ENCODE measurements around the gene TEN1.

The TEN1 gene

DNA sequence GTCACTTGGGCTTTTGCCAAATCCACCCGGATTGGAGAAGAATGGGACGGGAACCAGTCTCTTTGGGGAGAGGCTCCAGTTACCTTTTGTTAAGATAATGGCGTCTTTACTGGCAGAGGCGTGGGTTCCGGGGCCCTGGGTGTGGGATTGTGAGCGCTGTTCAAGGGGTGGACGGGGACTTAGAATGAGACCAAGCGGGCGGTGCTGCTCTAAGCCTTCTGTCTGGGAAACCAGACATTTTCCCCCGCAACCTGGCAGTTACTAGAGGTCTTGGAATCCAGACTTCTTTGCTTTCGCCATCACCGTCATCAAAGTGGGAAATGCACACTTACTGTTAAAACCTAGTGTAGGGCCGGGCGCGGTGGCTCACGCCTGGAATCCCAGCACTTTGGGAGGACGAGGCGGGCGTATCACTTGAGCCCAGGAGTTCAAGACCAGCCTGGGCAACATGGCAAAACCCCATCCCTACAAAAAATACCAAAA, 706 bp downstream of the TEN1 start (continued):
- TF ChIP-seq ZBTB44 (tag by site-specific recombination; IDR thresholded peaks at IDR 0.05) = no peak
- no peak for TF ChIP-seq KLF8 (tag by site-specific recombination; IDR thresholded peaks at IDR 0.05)
- no peak for TF ChIP-seq ZNF560 (tag by site-specific recombination; IDR thresholded peaks at IDR 0.05; ENCODE audit: borderline replicate concordance)
- TF ChIP-seq, protein P1, sequence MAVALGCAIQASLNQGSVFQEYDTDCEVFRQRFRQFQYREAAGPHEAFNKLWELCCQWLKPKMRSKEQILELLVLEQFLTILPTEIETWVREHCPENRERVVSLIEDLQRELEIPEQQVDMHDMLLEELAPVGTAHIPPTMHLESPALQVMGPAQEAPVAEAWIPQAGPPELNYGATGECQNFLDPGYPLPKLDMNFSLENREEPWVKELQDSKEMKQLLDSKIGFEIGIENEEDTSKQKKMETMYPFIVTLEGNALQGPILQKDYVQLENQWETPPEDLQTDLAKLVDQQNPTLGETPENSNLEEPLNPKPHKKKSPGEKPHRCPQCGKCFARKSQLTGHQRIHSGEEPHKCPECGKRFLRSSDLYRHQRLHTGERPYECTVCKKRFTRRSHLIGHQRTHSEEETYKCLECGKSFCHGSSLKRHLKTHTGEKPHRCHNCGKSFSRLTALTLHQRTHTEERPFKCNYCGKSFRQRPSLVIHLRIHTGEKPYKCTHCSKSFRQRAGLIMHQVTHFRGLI (tag by site-specific recombination; IDR thresholded peaks at IDR 0.05) = no peak
- TF ChIP-seq ZNF48 (tag by site-specific recombination; IDR thresholded peaks at IDR 0.05) = no peak
- no peak for TF ChIP-seq ZSCAN16 (tag by site-specific recombination; IDR thresholded peaks at IDR 0.05)
- no peak for TF ChIP-seq ZNF544 (tag by site-specific recombination; IDR thresholded peaks at IDR 0.05)
- TF ChIP-seq ZBTB7A (tag by site-specific recombination; IDR thresholded peaks at IDR 0.05; ENCODE audit: low read depth) = no peak
- TF ChIP-seq ZNF747 (tag by site-specific recombination; IDR thresholded peaks at IDR 0.05) = no peak
- no peak for TF ChIP-seq ZNF174 (tag by site-specific recombination; IDR thresholded peaks at IDR 0.05)
- no peak for TF ChIP-seq ZBTB1 (tag by site-specific recombination; IDR thresholded peaks at IDR 0.05)
- TF ChIP-seq GLI2 (tag by site-specific recombination; IDR thresholded peaks at IDR 0.05; ENCODE audit: borderline replicate concordance, low read depth) = no peak
- no peak for TF ChIP-seq ZNF629 (tag by site-specific recombination; IDR thresholded peaks at IDR 0.05)
- TF ChIP-seq ZNF707 (tag by site-specific recombination; IDR thresholded peaks at IDR 0.05) = no peak
- TF ChIP-seq ZSCAN18 (tag by site-specific recombination; IDR thresholded peaks at IDR 0.05) = no peak
- TF ChIP-seq, protein P2, sequence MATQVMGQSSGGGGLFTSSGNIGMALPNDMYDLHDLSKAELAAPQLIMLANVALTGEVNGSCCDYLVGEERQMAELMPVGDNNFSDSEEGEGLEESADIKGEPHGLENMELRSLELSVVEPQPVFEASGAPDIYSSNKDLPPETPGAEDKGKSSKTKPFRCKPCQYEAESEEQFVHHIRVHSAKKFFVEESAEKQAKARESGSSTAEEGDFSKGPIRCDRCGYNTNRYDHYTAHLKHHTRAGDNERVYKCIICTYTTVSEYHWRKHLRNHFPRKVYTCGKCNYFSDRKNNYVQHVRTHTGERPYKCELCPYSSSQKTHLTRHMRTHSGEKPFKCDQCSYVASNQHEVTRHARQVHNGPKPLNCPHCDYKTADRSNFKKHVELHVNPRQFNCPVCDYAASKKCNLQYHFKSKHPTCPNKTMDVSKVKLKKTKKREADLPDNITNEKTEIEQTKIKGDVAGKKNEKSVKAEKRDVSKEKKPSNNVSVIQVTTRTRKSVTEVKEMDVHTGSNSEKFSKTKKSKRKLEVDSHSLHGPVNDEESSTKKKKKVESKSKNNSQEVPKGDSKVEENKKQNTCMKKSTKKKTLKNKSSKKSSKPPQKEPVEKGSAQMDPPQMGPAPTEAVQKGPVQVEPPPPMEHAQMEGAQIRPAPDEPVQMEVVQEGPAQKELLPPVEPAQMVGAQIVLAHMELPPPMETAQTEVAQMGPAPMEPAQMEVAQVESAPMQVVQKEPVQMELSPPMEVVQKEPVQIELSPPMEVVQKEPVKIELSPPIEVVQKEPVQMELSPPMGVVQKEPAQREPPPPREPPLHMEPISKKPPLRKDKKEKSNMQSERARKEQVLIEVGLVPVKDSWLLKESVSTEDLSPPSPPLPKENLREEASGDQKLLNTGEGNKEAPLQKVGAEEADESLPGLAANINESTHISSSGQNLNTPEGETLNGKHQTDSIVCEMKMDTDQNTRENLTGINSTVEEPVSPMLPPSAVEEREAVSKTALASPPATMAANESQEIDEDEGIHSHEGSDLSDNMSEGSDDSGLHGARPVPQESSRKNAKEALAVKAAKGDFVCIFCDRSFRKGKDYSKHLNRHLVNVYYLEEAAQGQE (tag by site-specific recombination; IDR thresholded peaks at IDR 0.05) = no peak
- TF ChIP-seq, protein P3, sequence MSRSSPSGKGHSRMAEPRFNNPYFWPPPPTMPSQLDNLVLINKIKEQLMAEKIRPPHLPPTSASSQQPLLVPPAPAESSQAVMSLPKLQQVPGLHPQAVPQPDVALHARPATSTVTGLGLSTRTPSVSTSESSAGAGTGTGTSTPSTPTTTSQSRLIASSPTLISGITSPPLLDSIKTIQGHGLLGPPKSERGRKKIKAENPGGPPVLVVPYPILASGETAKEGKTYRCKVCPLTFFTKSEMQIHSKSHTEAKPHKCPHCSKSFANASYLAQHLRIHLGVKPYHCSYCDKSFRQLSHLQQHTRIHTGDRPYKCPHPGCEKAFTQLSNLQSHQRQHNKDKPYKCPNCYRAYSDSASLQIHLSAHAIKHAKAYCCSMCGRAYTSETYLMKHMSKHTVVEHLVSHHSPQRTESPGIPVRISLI (tag by site-specific recombination; IDR thresholded peaks at IDR 0.05) = no peak
- TF ChIP-seq SP2 (tag by site-specific recombination; IDR thresholded peaks at IDR 0.05) = no peak
- TF ChIP-seq, protein P4, sequence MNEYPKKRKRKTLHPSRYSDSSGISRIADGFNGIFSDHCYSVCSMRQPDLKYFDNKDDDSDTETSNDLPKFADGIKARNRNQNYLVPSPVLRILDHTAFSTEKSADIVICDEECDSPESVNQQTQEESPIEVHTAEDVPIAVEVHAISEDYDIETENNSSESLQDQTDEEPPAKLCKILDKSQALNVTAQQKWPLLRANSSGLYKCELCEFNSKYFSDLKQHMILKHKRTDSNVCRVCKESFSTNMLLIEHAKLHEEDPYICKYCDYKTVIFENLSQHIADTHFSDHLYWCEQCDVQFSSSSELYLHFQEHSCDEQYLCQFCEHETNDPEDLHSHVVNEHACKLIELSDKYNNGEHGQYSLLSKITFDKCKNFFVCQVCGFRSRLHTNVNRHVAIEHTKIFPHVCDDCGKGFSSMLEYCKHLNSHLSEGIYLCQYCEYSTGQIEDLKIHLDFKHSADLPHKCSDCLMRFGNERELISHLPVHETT (tag by site-specific recombination; IDR thresholded peaks at IDR 0.05) = no peak; the same call in 1 of the 2 replicates
- no peak for TF ChIP-seq ZNF169 (tag by site-specific recombination; IDR thresholded peaks at IDR 0.05)
- TF ChIP-seq, protein P5, sequence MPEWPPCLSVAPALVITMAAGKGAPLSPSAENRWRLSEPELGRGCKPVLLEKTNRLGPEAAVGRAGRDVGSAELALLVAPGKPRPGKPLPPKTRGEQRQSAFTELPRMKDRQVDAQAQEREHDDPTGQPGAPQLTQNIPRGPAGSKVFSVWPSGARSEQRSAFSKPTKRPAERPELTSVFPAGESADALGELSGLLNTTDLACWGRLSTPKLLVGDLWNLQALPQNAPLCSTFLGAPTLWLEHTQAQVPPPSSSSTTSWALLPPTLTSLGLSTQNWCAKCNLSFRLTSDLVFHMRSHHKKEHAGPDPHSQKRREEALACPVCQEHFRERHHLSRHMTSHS (tag by site-specific recombination; IDR thresholded peaks at IDR 0.05) = no peak
- TF ChIP-seq ZNF10 (tag by site-specific recombination; IDR thresholded peaks at IDR 0.05) = 0 out of 2 replicates have a peak, but pooled peaks have one; percentile 9
- TF ChIP-seq ZNF140 (tag by site-specific recombination; IDR thresholded peaks at IDR 0.05) = no peak
- no peak for TF ChIP-seq ZNF521 (tag by site-specific recombination; IDR thresholded peaks at IDR 0.05)
- TF ChIP-seq AEBP2 (tag by site-specific recombination; IDR thresholded peaks at IDR 0.05; ENCODE audit: borderline replicate concordance) = no peak
- TF ChIP-seq BCL6B (tag by site-specific recombination; IDR thresholded peaks at IDR 0.05) = no peak
